Measurements from ENCODE around the gene FOCAD.

FOCAD gene

DNA sequence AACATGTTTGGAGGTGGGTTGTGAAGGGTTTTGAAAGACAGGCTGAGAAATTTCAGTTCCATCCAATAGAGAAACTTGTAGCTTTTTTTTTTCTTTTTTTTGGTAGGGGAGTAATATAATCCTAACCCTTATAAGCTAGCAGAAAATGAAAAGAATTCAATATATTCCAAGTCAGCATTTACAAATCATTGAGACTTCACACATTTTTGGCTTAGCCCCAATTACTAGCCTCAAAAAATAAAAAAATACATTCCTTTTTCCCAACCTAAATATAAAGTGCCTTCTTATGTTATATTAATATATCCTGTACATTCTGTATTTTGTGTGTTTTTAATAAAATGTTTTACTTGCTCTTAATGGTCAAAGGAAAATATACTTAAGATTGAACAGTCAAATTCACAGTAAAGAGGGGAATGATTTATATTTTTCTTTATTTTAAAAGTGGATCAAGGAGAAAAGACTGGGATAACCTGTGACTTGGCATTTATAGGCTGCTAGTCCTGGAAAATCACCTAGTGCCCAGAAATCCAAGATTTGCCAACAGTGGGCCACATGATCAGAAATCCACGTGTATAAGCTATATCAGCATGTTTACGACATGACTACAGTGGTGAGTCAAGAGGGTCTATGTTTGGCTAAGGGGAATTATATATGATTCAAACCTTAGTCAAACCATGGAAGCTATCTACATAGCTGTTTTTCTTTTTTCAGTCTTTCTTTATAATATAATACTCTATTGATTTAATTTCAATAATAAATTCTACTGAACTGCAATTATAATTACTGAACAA lies 332.8 kb downstream of the FOCAD start:
- no peak overlapping the region for H3K4me3 ChIP-seq (ENCODE audit: low read depth, low read length)
- ChIA-PET CTCF (no interaction called here), POLR2A (no interaction called here)
- TF ChIP-seq ZNF837 (tag by site-specific recombination; IDR thresholded peaks at IDR 0.05) = no peak
- TF ChIP-seq, protein P1, sequence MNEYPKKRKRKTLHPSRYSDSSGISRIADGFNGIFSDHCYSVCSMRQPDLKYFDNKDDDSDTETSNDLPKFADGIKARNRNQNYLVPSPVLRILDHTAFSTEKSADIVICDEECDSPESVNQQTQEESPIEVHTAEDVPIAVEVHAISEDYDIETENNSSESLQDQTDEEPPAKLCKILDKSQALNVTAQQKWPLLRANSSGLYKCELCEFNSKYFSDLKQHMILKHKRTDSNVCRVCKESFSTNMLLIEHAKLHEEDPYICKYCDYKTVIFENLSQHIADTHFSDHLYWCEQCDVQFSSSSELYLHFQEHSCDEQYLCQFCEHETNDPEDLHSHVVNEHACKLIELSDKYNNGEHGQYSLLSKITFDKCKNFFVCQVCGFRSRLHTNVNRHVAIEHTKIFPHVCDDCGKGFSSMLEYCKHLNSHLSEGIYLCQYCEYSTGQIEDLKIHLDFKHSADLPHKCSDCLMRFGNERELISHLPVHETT (tag by site-specific recombination; IDR thresholded peaks at IDR 0.05) = no peak
- TF ChIP-seq, protein P2, sequence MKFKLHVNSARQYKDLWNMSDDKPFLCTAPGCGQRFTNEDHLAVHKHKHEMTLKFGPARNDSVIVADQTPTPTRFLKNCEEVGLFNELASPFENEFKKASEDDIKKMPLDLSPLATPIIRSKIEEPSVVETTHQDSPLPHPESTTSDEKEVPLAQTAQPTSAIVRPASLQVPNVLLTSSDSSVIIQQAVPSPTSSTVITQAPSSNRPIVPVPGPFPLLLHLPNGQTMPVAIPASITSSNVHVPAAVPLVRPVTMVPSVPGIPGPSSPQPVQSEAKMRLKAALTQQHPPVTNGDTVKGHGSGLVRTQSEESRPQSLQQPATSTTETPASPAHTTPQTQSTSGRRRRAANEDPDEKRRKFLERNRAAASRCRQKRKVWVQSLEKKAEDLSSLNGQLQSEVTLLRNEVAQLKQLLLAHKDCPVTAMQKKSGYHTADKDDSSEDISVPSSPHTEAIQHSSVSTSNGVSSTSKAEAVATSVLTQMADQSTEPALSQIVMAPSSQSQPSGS (tag by site-specific recombination; IDR thresholded peaks at IDR 0.05; ENCODE audit: low read depth) = no peak
- no peak for TF ChIP-seq ZNF76 (tag by site-specific recombination; IDR thresholded peaks at IDR 0.05; ENCODE audit: borderline replicate concordance, low read depth)
- TF ChIP-seq ZNF645 (tag by site-specific recombination; IDR thresholded peaks at IDR 0.05) = no peak
- TF ChIP-seq TCF7L2 (IDR thresholded peaks at IDR 0.05; ENCODE audit: borderline replicate concordance, low read depth, low read length) = no peak
- TF ChIP-seq BCL11A (tag by site-specific recombination; IDR thresholded peaks at IDR 0.05; ENCODE audit: low read depth) = no peak
- no peak for TF ChIP-seq ZNF148 (tag by site-specific recombination; IDR thresholded peaks at IDR 0.05; ENCODE audit: borderline replicate concordance)
- TF ChIP-seq ZNF266 (tag by site-specific recombination; IDR thresholded peaks at IDR 0.05; ENCODE audit: low read depth) = no peak
- no peak for TF ChIP-seq ZNF19 (tag by site-specific recombination; IDR thresholded peaks at IDR 0.05; ENCODE audit: low read depth)
- TF ChIP-seq ZNF335 (tag by site-specific recombination; conservative IDR thresholded peaks at IDR 0.05) = no peak
- TF ChIP-seq ZNF362 (tag by site-specific recombination; IDR thresholded peaks at IDR 0.05) = no peak
- no peak for TF ChIP-seq ZNF629 (tag by site-specific recombination; IDR thresholded peaks at IDR 0.05)
- TF ChIP-seq, protein P3, sequence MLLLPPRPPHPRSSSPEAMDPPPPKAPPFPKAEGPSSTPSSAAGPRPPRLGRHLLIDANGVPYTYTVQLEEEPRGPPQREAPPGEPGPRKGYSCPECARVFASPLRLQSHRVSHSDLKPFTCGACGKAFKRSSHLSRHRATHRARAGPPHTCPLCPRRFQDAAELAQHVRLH (tag by site-specific recombination; IDR thresholded peaks at IDR 0.05) = no peak
- no peak for TF ChIP-seq HOXC10 (CRISPR knock-in tag; IDR thresholded peaks at IDR 0.05)
- no peak for TF ChIP-seq KLF7 (tag by site-specific recombination; IDR thresholded peaks at IDR 0.05; ENCODE audit: borderline replicate concordance)
- no peaks in the 10 kb centered on the region for H3K4me1 ChIP-seq (ENCODE audit: control insufficient read depth, insufficient read depth, low read length)
- H3K9me3 ChIP-seq (ENCODE audit: control insufficient read depth, insufficient read depth, low read depth, low read length) = no peaks in the 10 kb centered on the region
- H3K27ac ChIP-seq (ENCODE audit: extremely low read depth, low read depth, low read length) = no peak overlapping the region
- H3K36me3 ChIP-seq (ENCODE audit: control insufficient read depth in 2 of 2, insufficient read depth in 1 of 2, low read length in 2 of 2) = no peaks in the 10 kb centered on the region

GRCh38 chr9:21018177-21018576 lies 334.1 kb downstream of the FOCAD start:
- no peak overlapping the region for H3K27ac ChIP-seq (ENCODE audit: extremely low read depth, low read depth, low read length)
- H3K9me3 ChIP-seq (ENCODE audit: control insufficient read depth, insufficient read depth, low read depth, low read length) = no peaks in the 10 kb centered on the region
- POLR2A ChIA-PET = no interaction called here
- no peak overlapping the region for H3K4me3 ChIP-seq (ENCODE audit: low read depth, low read length)
- H3K36me3 ChIP-seq (ENCODE audit: control insufficient read depth in 2 of 2, insufficient read depth in 1 of 2, low read length in 2 of 2) = no peaks in the 10 kb centered on the region
- no peaks in the 10 kb centered on the region for H3K4me1 ChIP-seq (ENCODE audit: control insufficient read depth, insufficient read depth, low read length)
- CTCF ChIA-PET = interaction anchor here (1.4 kb wide), 1 partner anchor 8 kb away, joined by 4 read pairs; no protein-coding TSS in a partner anchor
- no peak for TF ChIP-seq ZNF664 (tag by site-specific recombination; IDR thresholded peaks at IDR 0.05)
- TF ChIP-seq ZNF16 (tag by site-specific recombination; IDR thresholded peaks at IDR 0.05; ENCODE audit: low read depth) = no peak
- no peak for TF ChIP-seq ZNF529 (tag by site-specific recombination; IDR thresholded peaks at IDR 0.05; ENCODE audit: insufficient replicate concordance)
- no peak for TF ChIP-seq ZNF280C (tag by site-specific recombination; IDR thresholded peaks at IDR 0.05)
- TF ChIP-seq MEIS1 (CRISPR knock-in tag; IDR thresholded peaks at IDR 0.05; ENCODE audit: borderline replicate concordance) = no peak
- no peak for TF ChIP-seq ZNF138 (tag by site-specific recombination; IDR thresholded peaks at IDR 0.05; ENCODE audit: borderline replicate concordance)
- no peak for TF ChIP-seq ZNF266 (tag by site-specific recombination; IDR thresholded peaks at IDR 0.05; ENCODE audit: low read depth)
- TF ChIP-seq ZNF366 (tag by site-specific recombination; conservative IDR thresholded peaks at IDR 0.05) = no peak
- TF ChIP-seq ZNF510 (tag by site-specific recombination; IDR thresholded peaks at IDR 0.05; ENCODE audit: insufficient replicate concordance) = no peak

Measured in HEK293 (cell line).